HepG2 (cell line): ENCODE data around the gene TSSK6. TPM values are rescaled to one million over a fixed set of nuclear protein-coding genes. Genes with fewer than 3 reads are reported as not detected.

Source experiments
- ATAC-seq: fragments of 200-7000 bp; cut with Tn5 transposase; 3 replicates; pipeline ENCODE4 v1.9.1; 2020; ENCODE audit warnings: mild to moderate bottlenecking, moderate library complexity
- BruUV-seq: library from RNA; stranded (reverse); fragments of 400-500 nt; replicated peaks from 2 replicates; lab custom pipeline; 2021; lab: Mats Ljungman, UMichigan
- CTCF ChIA-PET: fragments of 300-600 bp; formaldehyde crosslinking; extraction: SDS; loops from one replicate; lab custom pipeline; 2021; ENCODE audit warnings: low total read pairs, inconsistent platforms, low intra/inter-chr PET ratio; lab: Yijun Ruan, JAX
- POLR2A ChIA-PET: fragments of 350-600 bp; sonication (Branson Sonifier 250); formaldehyde crosslinking; loops from one replicate; lab custom pipeline; 2020; ENCODE audit warnings: antibody characterized with exemption, inconsistent platforms; lab: Yijun Ruan, JAX
- DNase-seq: peaks from one replicate; pipeline ENCODE4 v3.0.0-alpha.2; 2015; ENCODE audit warnings: low spot score
- FAIRE-seq: peaks from 3 replicates; lab custom pipeline; 2011; peaks lifted over from hg19 to GRCh38; lab: Jason Lieb, UNC
- H2AFZ ChIP-seq: one replicate; pipeline ENCODE4 v1.6.1; 2011; ENCODE audit warnings: low read length, inconsistent platforms
- H3K27ac ChIP-seq: fragments of 300-600 bp; 3 replicates; pipeline ENCODE4 v1.8.0; 2011; ENCODE audit warnings: mixed run types, mild to moderate bottlenecking, mixed read lengths, low read length, inconsistent platforms; ENCODE audit not compliant: insufficient read depth; ENCODE audit errors: extremely low read length
- H3K27me3 ChIP-seq, 2 experiments: fragments of 200-600 bp in 1 of 2; 2 replicates in 1 of 2; 3 replicates in 1 of 2; pipeline versions ENCODE4 v1.6.0 to v1.8.0; 2011; ENCODE audit warnings: low read length in 2 of 2, mild to moderate bottlenecking in 2 of 2, moderate library complexity in 2 of 2, inconsistent platforms in 1 of 2; ENCODE audit not compliant: insufficient read depth in 2 of 2, control insufficient read depth in 1 of 2
- H3K36me3 ChIP-seq, 2 experiments: fragments of 200-600 bp in 1 of 2; replicated peaks in 1 of 2; 2 replicates in 1 of 2; 3 replicates in 1 of 2; pipeline versions ENCODE4 v1.5.1 to v1.8.0; 2011; ENCODE audit warnings: low read length in 2 of 2, inconsistent platforms in 1 of 2; ENCODE audit not compliant: insufficient read depth in 2 of 2, control insufficient read depth in 1 of 2
- H3K4me1 ChIP-seq: 2 replicates; pipeline ENCODE4 v1.5.1; 2012; ENCODE audit warnings: low read length, inconsistent platforms; ENCODE audit not compliant: insufficient read depth
- H3K4me2 ChIP-seq: 2 replicates; pipeline ENCODE4 v1.6.0; 2011; ENCODE audit warnings: low read depth, low read length, inconsistent platforms
- H3K4me3 ChIP-seq, 3 experiments: fragments of 200-600 bp in 1 of 3; sonication (generic), shearing (Covaris generic) in 1 of 3; replicated peaks in 1 of 3; 2 replicates each; pipeline ENCODE4 v1.5.1; 2011 to 2016; ENCODE audit warnings: low read length in 3 of 3, inconsistent platforms in 2 of 3, low read depth in 2 of 3, mild to moderate bottlenecking in 2 of 3, control low read depth in 1 of 3, mixed read lengths in 1 of 3; ENCODE audit not compliant: insufficient read depth in 1 of 3
- H3K79me2 ChIP-seq: one replicate; pipeline ENCODE4 v1.6.1; 2011; ENCODE audit warnings: low read length, inconsistent platforms; ENCODE audit not compliant: insufficient read depth
- H3K9ac ChIP-seq: 2 replicates; pipeline ENCODE4 v1.6.0; 2011; ENCODE audit warnings: mild to moderate bottlenecking, low read depth, low read length, inconsistent platforms; ENCODE audit not compliant: insufficient read depth
- H3K9me3 ChIP-seq: 2 replicates; pipeline ENCODE4 v1.5.1; 2012; ENCODE audit warnings: mild to moderate bottlenecking, low read length
- H4K20me1 ChIP-seq: 2 replicates; pipeline ENCODE4 v1.6.0; 2011; ENCODE audit warnings: inconsistent platforms, mild to moderate bottlenecking, low read length, moderate library complexity; ENCODE audit not compliant: insufficient read depth
- AGO2 ChIP-seq: fragments of 200-400 bp; formaldehyde crosslinking; optimal IDR thresholded peaks from 2 replicates; pipeline ENCODE3; 2017; ENCODE audit warnings: mild to moderate bottlenecking, low read depth, low read length, moderate library complexity
- BCLAF1 ChIP-seq: fragments of 450-650 bp; IDR thresholded peaks from 2 replicates; pipeline ENCODE4 v1.6.1; 2017; ENCODE audit warnings: mild to moderate bottlenecking
- HNRNPK ChIP-seq: fragments of 200-400 bp; formaldehyde crosslinking; IDR thresholded peaks from 2 replicates; pipeline ENCODE4 v1.6.1; 2018; ENCODE audit warnings: low read length, low read depth, moderate library complexity, mild to moderate bottlenecking; ENCODE audit not compliant: poor library complexity, severe bottlenecking
- KDM1A ChIP-seq: IDR thresholded peaks from 2 replicates; pipeline ENCODE4 v1.6.1; 2016; ENCODE audit warnings: missing compliant biosample characterization
- KDM2A ChIP-seq: sonication (generic); formaldehyde crosslinking; IDR thresholded peaks from 2 replicates; pipeline ENCODE4 v1.4.0; 2020; ENCODE audit warnings: low read depth, missing genetic modification reagents, borderline replicate concordance
- SAFB2 ChIP-seq: sonication (generic); formaldehyde crosslinking; IDR thresholded peaks from 2 replicates; pipeline ENCODE4 v1.5.1; 2020; ENCODE audit warnings: missing genetic modification reagents, low read depth, mild to moderate bottlenecking, borderline replicate concordance
- SP1 ChIP-seq, 2 experiments: fragments of 450-650 bp in 1 of 2; sonication (generic) in 1 of 2; formaldehyde crosslinking in 1 of 2; IDR thresholded peaks; 2 replicates each; pipeline versions ENCODE4 v1.4.0 to v1.6.1; 2016 to 2020; ENCODE audit warnings: missing genetic modification reagents in 1 of 2
- SRY ChIP-seq: sonication (generic); formaldehyde crosslinking; IDR thresholded peaks from 2 replicates; pipeline ENCODE4 v1.8.0; 2022; ENCODE audit warnings: mild to moderate bottlenecking, missing genetic modification reagents
- ZFP37 ChIP-seq: sonication (generic); formaldehyde crosslinking; IDR thresholded peaks from 2 replicates; pipeline ENCODE4 v1.4.0; 2020; ENCODE audit warnings: missing genetic modification reagents, borderline replicate concordance
- ZNF224 ChIP-seq: sonication (generic); formaldehyde crosslinking; IDR thresholded peaks from 2 replicates; pipeline ENCODE4 v1.5.0; 2020; ENCODE audit warnings: mild to moderate bottlenecking, missing genetic modification reagents
- ZNF530 ChIP-seq: sonication (generic); formaldehyde crosslinking; IDR thresholded peaks from 2 replicates; pipeline ENCODE4 v1.5.0; 2020; ENCODE audit warnings: low read depth, mild to moderate bottlenecking, missing genetic modification reagents
- ZNF574 ChIP-seq: sonication (generic); formaldehyde crosslinking; IDR thresholded peaks from 2 replicates; pipeline ENCODE4 v1.4.0; 2020; ENCODE audit warnings: missing genetic modification reagents
- ZNF615 ChIP-seq: sonication (generic); formaldehyde crosslinking; IDR thresholded peaks from 2 replicates; pipeline ENCODE4 v1.5.0; 2020; ENCODE audit warnings: mild to moderate bottlenecking, missing genetic modification reagents, borderline replicate concordance
- ZSCAN12 ChIP-seq: sonication (generic); formaldehyde crosslinking; IDR thresholded peaks from 2 replicates; pipeline ENCODE4 v1.9.0; 2021; ENCODE audit warnings: mild to moderate bottlenecking, missing genetic modification reagents
- WGBS: methylation state at CpG from one replicate; pipeline ENCODE4 v1.1.6; 2017; ENCODE audit warnings: low lambda C conversion rate; 5-methylcytosine and 5-hydroxymethylcytosine counted together
- in situ Hi-C: cut with HindIII; loops from 2 replicates; pipeline ENCODE4 v1.10.0; 2017; ENCODE audit warnings: low pct_unique_long_range_greater_than_20kb; ENCODE audit not compliant: extremely low pct_ligation_motif_present
- intact Hi-C: fragments of 100-400 bp; cut with micrococcal nuclease; formaldehyde crosslinking; loops from one replicate; pipeline ENCODE4 v1.10.0; 2022; ENCODE audit not compliant: unreplicated experiment
- polyA plus RNA-seq, 8 experiments: library from polyadenylated mRNA; depleted of rRNA in 3 of 8; stranded (reverse) in 7 of 8; unstranded in 1 of 8; fragments of >200 nt; fragmentation: Illumina TruSeq in 4 of 8; extraction: Trizol in 4 of 8; gene quantifications; 2 replicates each; pipeline versions ENCODE4 v1.2.1 to v1.2.3, GENCODE V29; 2011 to 2016; ENCODE audit warnings: low read depth in 4 of 8, missing spikeins in 1 of 8, mixed read lengths in 1 of 8; ENCODE audit not compliant: insufficient read depth in 1 of 8
- total RNA-seq, 5 experiments: library from RNA; depleted of rRNA; stranded (reverse); fragments of >200 nt; fragmentation: Illumina TruSeq; extraction: Trizol; gene quantifications; 2 replicates each; pipeline ENCODE4 v1.2.3, GENCODE V29; 2016; ENCODE audit warnings: low read depth in 1 of 5

TSSK6 gene
- total and polyA plus RNA-seq, 2 of the 13 experiments (the other 11 are each of a cell fraction or from before 2014, with no cell fraction given): 0.71 to 1.2 TPM

- DNase-seq: no peak
- FAIRE-seq: no peak
- no peaks in the 10 kb centered on the region for H3K27me3 ChIP-seq
- 97% methylated on average over 14 of the region's 19 CpGs for WGBS
- in situ Hi-C loops (no loop called here), intact Hi-C loops (no loop called here)
- H3K36me3 ChIP-seq: peaks cover 26 to 86% of the 10 kb centered on the region in 2 experiments; a peak in 4 of 5 replicates
- BruUV-seq: no TSS peak
- H3K9ac ChIP-seq: no peak overlapping the region
- H3K27ac ChIP-seq: no peak overlapping the region
- no peak overlapping the region for H3K4me3 ChIP-seq
- H3K79me2 ChIP-seq: no peaks in the 10 kb centered on the region
- ChIA-PET POLR2A (no interaction called here), CTCF (no interaction called here)
- no peaks in the 10 kb centered on the region for H3K4me1 ChIP-seq
- H3K9me3 ChIP-seq: no peaks in the 10 kb centered on the region
- ATAC-seq: no peak
- H3K4me2 ChIP-seq: no peak overlapping the region
- TF ChIP-seq ZSCAN12 (CRISPR knock-in tag): no peak
- no peak for TF ChIP-seq ZNF530 (CRISPR knock-in tag)
- TF ChIP-seq HNRNPK: no peak
- TF ChIP-seq AGO2: peak; percentile 59
- no peak for TF ChIP-seq ZNF574
- no peak overlapping the region for H2AFZ ChIP-seq
- no peaks in the 10 kb centered on the region for H4K20me1 ChIP-seq
Observed at GRCh38 chr19:19502281-19502680, 13.1 kb downstream of the TSSK6 start.

- H3K4me3 ChIP-seq: no peak overlapping the region
- H3K36me3 ChIP-seq: peaks cover 26 to 88% of the 10 kb centered on the region in 2 experiments; a peak in 4 of 5 replicates
- no peaks in the 10 kb centered on the region for H3K4me1 ChIP-seq
- no peaks in the 10 kb centered on the region for H3K27me3 ChIP-seq
- H3K9me3 ChIP-seq: no peaks in the 10 kb centered on the region
- no peak overlapping the region for H3K27ac ChIP-seq
- FAIRE-seq (no peak), DNase-seq (no peak), ATAC-seq (no peak)
- H4K20me1 ChIP-seq: no peaks in the 10 kb centered on the region
- H2AFZ ChIP-seq: no peak overlapping the region
- no peaks in the 10 kb centered on the region for H3K79me2 ChIP-seq
- no TSS peak for BruUV-seq
- H3K9ac ChIP-seq: no peak overlapping the region
- in situ Hi-C loops: no loop called here
- ChIA-PET POLR2A (no interaction called here), CTCF (no interaction called here)
- 98% methylated on average over 26 of the region's 26 CpGs for WGBS
- intact Hi-C loops: no loop called here
- H3K4me2 ChIP-seq: no peak overlapping the region
- TF ChIP-seq ZNF615 (CRISPR knock-in tag): no peak
- no peak for TF ChIP-seq BCLAF1
- TF ChIP-seq ZFP37 (CRISPR knock-in tag): no peak
- TF ChIP-seq ZNF224 (CRISPR knock-in tag): no peak
- TF ChIP-seq KDM2A (CRISPR knock-in tag): no peak
- TF ChIP-seq SP1 (IDR thresholded peaks at IDR 0.05): no peak
- no peak for TF ChIP-seq SP1 (CRISPR knock-in tag; IDR thresholded peaks at IDR 0.05)
- no peak for TF ChIP-seq SRY (CRISPR knock-in tag)
- no peak for TF ChIP-seq SAFB2 (CRISPR knock-in tag)
- TF ChIP-seq KDM1A (CRISPR knock-in tag): no peak
Observed at GRCh38 chr19:19501798-19502197, 13.6 kb downstream of the TSSK6 start.
